ENCODE measurements around the gene MIOX.

Gene MIOX

GRCh38 chr22:50440544-50441249 lies 46.0 kb upstream of the MIOX start:
- H3K27ac ChIP-seq, result no peak overlapping the region
- no peaks in the 10 kb centered on the region for H3K9me3 ChIP-seq
- H3K36me3 ChIP-seq, result peaks cover 96% of the 10 kb centered on the region
- H3K4me3 ChIP-seq (ENCODE audit: low read depth in 1 of 2, low read length in 1 of 2), result no peak overlapping the region
- TF ChIP-seq CTCF (IDR thresholded peaks at IDR 0.05), result no peak
- no peaks in the 10 kb centered on the region for H3K4me1 ChIP-seq (ENCODE audit: control insufficient read depth in 1 of 2, insufficient read depth in 1 of 2, low read depth in 1 of 2, low read length in 1 of 2)
- H3K27me3 ChIP-seq, result no peaks in the 10 kb centered on the region

DNA sequence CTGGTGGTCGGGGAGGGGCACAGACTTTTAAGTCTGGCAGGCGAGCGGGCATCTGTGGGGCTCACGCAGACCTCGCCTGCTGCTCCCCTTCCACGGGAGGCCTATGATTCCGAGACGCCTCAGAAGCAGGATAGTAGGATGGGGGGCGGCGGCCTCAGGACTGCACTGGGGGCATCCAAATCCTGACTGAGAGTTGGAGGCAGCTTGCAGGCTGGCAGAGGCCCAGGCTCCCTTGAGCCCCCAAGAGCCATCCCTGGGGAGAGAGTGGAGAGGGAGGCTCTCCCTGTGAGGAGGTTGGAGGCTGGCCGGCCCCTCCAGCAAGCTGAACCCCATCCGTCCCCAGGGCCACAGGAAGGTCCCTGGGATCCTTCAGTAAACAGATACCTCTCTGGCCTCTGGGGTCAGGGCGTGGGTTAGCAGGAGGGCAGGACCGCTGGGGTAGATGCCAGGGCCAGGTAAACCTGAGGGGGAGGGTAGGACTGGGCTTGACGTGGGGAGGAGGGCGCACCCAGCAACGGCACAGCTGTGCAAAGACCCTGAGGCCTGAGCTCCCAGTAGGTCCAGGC lies 45.1 kb upstream of the MIOX start:
- Histone ChIP-seq H3K27ac (no peak overlapping the region), H3K27me3 (no peaks in the 10 kb centered on the region), H3K4me3 (ENCODE audit: low read depth in 1 of 2, low read length in 1 of 2) (no peak overlapping the region), H3K4me1 (ENCODE audit: control insufficient read depth in 1 of 2, insufficient read depth in 1 of 2, low read depth in 1 of 2, low read length in 1 of 2) (no peaks in the 10 kb centered on the region), H3K36me3 (peaks cover 96% of the 10 kb centered on the region), H3K9me3 (no peaks in the 10 kb centered on the region)
- no peak for TF ChIP-seq CTCF (IDR thresholded peaks at IDR 0.05)

DNA sequence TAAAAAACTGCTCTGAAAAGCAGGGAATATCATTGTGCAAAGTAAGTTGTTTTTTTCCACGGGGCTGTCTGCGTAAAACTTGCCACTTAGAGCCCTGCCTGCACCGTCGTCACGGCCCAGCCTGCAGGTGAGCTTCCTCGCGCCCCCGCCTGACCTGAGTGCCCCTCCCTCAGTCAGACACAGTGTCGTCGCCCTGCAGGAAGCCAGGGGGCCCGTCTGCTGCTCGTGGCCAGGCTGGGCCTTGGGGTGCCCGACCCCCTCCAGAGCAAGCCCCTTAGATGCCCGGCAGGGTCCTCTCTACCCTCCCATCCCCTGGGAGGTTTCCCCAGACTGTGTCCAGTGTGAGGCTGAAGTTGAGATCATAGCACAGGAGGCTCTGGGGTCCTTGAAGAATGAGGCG lies 43.5 kb upstream of the MIOX start:
- Histone ChIP-seq H3K27ac (no peak overlapping the region), H3K36me3 (peaks cover 96% of the 10 kb centered on the region), H3K9me3 (no peaks in the 10 kb centered on the region), H3K4me3 (ENCODE audit: low read depth in 1 of 2, low read length in 1 of 2) (no peak overlapping the region), H3K27me3 (no peaks in the 10 kb centered on the region), H3K4me1 (ENCODE audit: control insufficient read depth in 1 of 2, insufficient read depth in 1 of 2, low read depth in 1 of 2, low read length in 1 of 2) (no peaks in the 10 kb centered on the region)
- no peak for TF ChIP-seq CTCF (IDR thresholded peaks at IDR 0.05)

DNA sequence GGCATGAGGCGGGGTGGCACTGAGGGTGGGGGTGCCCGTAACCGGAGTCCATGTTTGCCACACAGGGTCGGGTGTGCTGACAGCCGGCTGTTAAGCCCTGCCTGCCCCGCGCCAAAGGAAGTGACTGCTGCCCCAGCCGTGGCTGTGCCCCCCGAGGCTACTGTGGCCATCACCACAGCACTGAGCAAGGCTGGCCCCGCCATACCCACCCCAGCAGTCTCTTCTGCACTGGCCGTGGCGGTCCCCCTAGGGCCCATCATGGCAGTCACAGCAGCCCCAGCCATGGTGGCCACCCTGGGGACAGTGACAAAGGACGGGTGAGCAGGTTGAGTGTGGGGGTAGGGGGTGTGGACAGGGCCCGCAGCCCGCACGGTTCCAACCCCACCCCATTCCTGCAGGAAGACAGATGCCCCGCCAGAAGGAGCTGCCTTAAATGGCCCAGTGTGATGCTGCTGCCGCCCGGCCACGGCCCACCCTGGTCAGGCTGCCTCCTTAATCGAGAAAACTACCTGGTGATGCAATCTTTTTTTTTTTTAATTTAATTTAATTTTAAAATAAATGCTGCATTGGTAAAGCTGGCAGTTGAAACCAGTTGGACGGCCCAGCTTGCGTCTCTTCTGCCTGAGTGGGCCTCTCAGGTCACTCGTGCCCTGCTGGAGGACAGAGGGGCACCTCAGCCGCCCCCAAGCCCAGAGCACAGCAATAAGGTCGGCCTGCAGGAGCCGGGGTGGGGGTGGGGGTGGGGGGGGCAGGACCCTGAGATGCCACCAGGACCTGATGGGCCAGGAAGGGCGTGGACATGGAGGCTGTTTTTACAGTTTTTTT lies 42.6 kb upstream of the MIOX start:
- no peak for TF ChIP-seq CTCF (IDR thresholded peaks at IDR 0.05)
- H3K36me3 ChIP-seq, result peaks cover 95% of the 10 kb centered on the region
- no peak overlapping the region for H3K4me3 ChIP-seq (ENCODE audit: low read depth in 1 of 2, low read length in 1 of 2)
- H3K27ac ChIP-seq, result no peak overlapping the region
- H3K27me3 ChIP-seq, result no peaks in the 10 kb centered on the region
- H3K9me3 ChIP-seq, result no peaks in the 10 kb centered on the region
- no peaks in the 10 kb centered on the region for H3K4me1 ChIP-seq (ENCODE audit: control insufficient read depth in 1 of 2, insufficient read depth in 1 of 2, low read depth in 1 of 2, low read length in 1 of 2)

GRCh38 chr22:50444663-50445062 lies 42.0 kb upstream of the MIOX start:
- Histone ChIP-seq H3K36me3 (peaks cover 93% of the 10 kb centered on the region), H3K9me3 (no peaks in the 10 kb centered on the region), H3K27ac (no peak overlapping the region), H3K4me3 (ENCODE audit: low read depth in 1 of 2, low read length in 1 of 2) (no peak overlapping the region), H3K27me3 (no peaks in the 10 kb centered on the region), H3K4me1 (ENCODE audit: control insufficient read depth in 1 of 2, insufficient read depth in 1 of 2, low read depth in 1 of 2, low read length in 1 of 2) (no peaks in the 10 kb centered on the region)
- no peak for TF ChIP-seq CTCF (IDR thresholded peaks at IDR 0.05)

Measured in neutrophil (primary cell).